K562 (cell line): Measurements from ENCODE around the gene ARSJ. TPM values are rescaled to one million over a fixed set of nuclear protein-coding genes. Genes with fewer than 3 reads are reported as not detected.
"Not testable (repeated sequence)": the region's sequence is repeated elsewhere in the genome, so short reads cannot be mapped to it uniquely, and the experiment has no call there.

Experiments
- ATAC-seq: fragments of 200-7000 bp; cut with Tn5 transposase; 3 replicates; pipeline ENCODE4 v1.9.1; 2020; ENCODE audit warnings: moderate library complexity
- BruUV-seq: library from RNA; stranded (reverse); fragments of 400-500 nt; replicated peaks from 2 replicates; lab custom pipeline; 2021; lab: Mats Ljungman, UMichigan
- CTCF ChIA-PET: fragments of 300-600 bp; formaldehyde crosslinking; extraction: SDS; loops from one replicate; lab custom pipeline; 2021; ENCODE audit warnings: low intra/inter-chr PET ratio; lab: Yijun Ruan, JAX
- POLR2A ChIA-PET: fragments of 300-600, 350-650 bp; sonication (Branson Sonifier 250); formaldehyde crosslinking; extraction: SDS; loops from one replicate; lab custom pipeline; 2021; ENCODE audit warnings: antibody characterized with exemption, inconsistent platforms; lab: Yijun Ruan, JAX
- DNase-seq, 4 experiments: peaks; one replicate each; pipeline versions ENCODE4 v3.0.0 to v3.0.0-alpha.2; 2011 to 2018; ENCODE audit warnings: low spot score in 3 of 4, mixed read lengths in 3 of 4; ENCODE audit errors: extremely low read depth in 1 of 4
- FAIRE-seq: peaks from 2 replicates; lab custom pipeline; 2011; peaks lifted over from hg19 to GRCh38; lab: Jason Lieb, UNC
- H2AFZ ChIP-seq: 2 replicates; pipeline ENCODE4 v1.6.0; 2011; ENCODE audit warnings: low read depth, low read length, control low read depth, inconsistent platforms
- H3K27ac ChIP-seq: fragments of 200-600 bp; 3 replicates; pipeline ENCODE4 v1.8.0; 2011; ENCODE audit warnings: low read depth, mild to moderate bottlenecking, control low read depth, inconsistent platforms, low read length, moderate library complexity, mixed read lengths; ENCODE audit errors: extremely low read depth
- H3K27me3 ChIP-seq, 2 experiments: fragments of 300-600 bp in 1 of 2; 2 replicates in 1 of 2; 3 replicates in 1 of 2; pipeline versions ENCODE4 v1.6.0 to v1.8.0; 2011; ENCODE audit warnings: inconsistent platforms in 2 of 2, low read length in 2 of 2, mild to moderate bottlenecking in 1 of 2, mixed read lengths in 1 of 2, moderate library complexity in 1 of 2; ENCODE audit not compliant: control insufficient read depth in 2 of 2, insufficient read depth in 2 of 2
- H3K36me3 ChIP-seq: fragments of 300-600 bp; 3 replicates; pipeline ENCODE4 v1.8.0; 2011; ENCODE audit warnings: mild to moderate bottlenecking, low read length, inconsistent platforms; ENCODE audit not compliant: control insufficient read depth, insufficient read depth
- H3K4me1 ChIP-seq, 2 experiments: fragments of 200-600 bp in 1 of 2; replicated peaks in 1 of 2; 2 replicates in 1 of 2; 3 replicates in 1 of 2; pipeline versions ENCODE4 v1.5.1 to v1.8.0; 2011; ENCODE audit warnings: inconsistent platforms in 2 of 2, low read length in 2 of 2, mild to moderate bottlenecking in 1 of 2, mixed read lengths in 1 of 2, moderate library complexity in 1 of 2; ENCODE audit not compliant: control insufficient read depth in 2 of 2, insufficient read depth in 2 of 2
- H3K4me2 ChIP-seq: 2 replicates; pipeline ENCODE4 v1.6.1; 2011; ENCODE audit warnings: low read length, control low read depth, inconsistent platforms, mixed read lengths; ENCODE audit not compliant: insufficient read depth
- H3K4me3 ChIP-seq: fragments of 200-600 bp; sonication (generic), shearing (Covaris generic); 2 replicates; pipeline ENCODE4 v1.5.1; 2016; ENCODE audit warnings: control low read depth, inconsistent platforms
- H3K79me2 ChIP-seq: fragments of 200-600 bp; 3 replicates; pipeline ENCODE4 v1.8.0; 2011; ENCODE audit warnings: low read length, inconsistent platforms; ENCODE audit not compliant: control insufficient read depth, insufficient read depth
- H3K9ac ChIP-seq, 2 experiments: 2 replicates each; pipeline versions ENCODE4 v1.6.0 to v1.6.1; 2011; ENCODE audit warnings: low read depth in 2 of 2, low read length in 2 of 2, control low read depth in 1 of 2, inconsistent platforms in 1 of 2, mild to moderate bottlenecking in 1 of 2, mixed read lengths in 1 of 2; ENCODE audit not compliant: insufficient read depth in 1 of 2
- H3K9me1 ChIP-seq: one replicate; pipeline ENCODE4 v1.6.0; 2011; ENCODE audit warnings: inconsistent platforms, mild to moderate bottlenecking, low read length, moderate library complexity; ENCODE audit not compliant: control insufficient read depth, insufficient read depth
- H3K9me3 ChIP-seq: replicated peaks from 2 replicates; pipeline ENCODE4 v1.5.1; 2011; ENCODE audit warnings: low read depth, low read length, inconsistent platforms; ENCODE audit not compliant: control insufficient read depth, insufficient read depth
- H4K20me1 ChIP-seq: replicated peaks from 2 replicates; pipeline ENCODE4 v1.6.1; 2011; ENCODE audit warnings: low read length, inconsistent platforms, mixed read lengths; ENCODE audit not compliant: control insufficient read depth, insufficient read depth
- ARHGAP35 ChIP-seq: fragments of 450-650 bp; IDR thresholded peaks from 2 replicates; pipeline ENCODE4 v1.6.1; 2018; ENCODE audit not compliant: partially characterized antibody
- CBX2 ChIP-seq: fragments of 200-600 bp; sonication (generic); IDR thresholded peaks from one replicate; pipeline ENCODE4 v1.6.1; 2012; ENCODE audit warnings: mild to moderate bottlenecking, low read length, inconsistent platforms; ENCODE audit not compliant: insufficient read depth, poor library complexity, severe bottlenecking
- HLTF ChIP-seq: fragments of 450-650 bp; IDR thresholded peaks from 2 replicates; pipeline ENCODE4 v1.6.1; 2016
- WGBS: fragments of 100-300 bp; shearing (Covaris generic); methylation state at CpG from one replicate; pipeline ENCODE4 v1.1.6; 2016; ENCODE audit warnings: low coverage, mixed read lengths; ENCODE audit not compliant: insufficient coverage; ENCODE audit errors: missing lambda C conversion rate; 5-methylcytosine and 5-hydroxymethylcytosine counted together
- in situ Hi-C: fragments of 300-500 bp; cut with MboI; formaldehyde crosslinking; loops from 4 replicates; pipeline ENCODE4 v1.15.0; 2018; ENCODE audit warnings: inconsistent platforms, mixed read lengths
- intact Hi-C: fragments of 100-400 bp; cut with micrococcal nuclease; formaldehyde crosslinking; loops from 2 replicates; pipeline ENCODE4 v1.14.2; 2022
- polyA plus RNA-seq, 8 experiments: library from polyadenylated mRNA; depleted of rRNA in 4 of 8; stranded (reverse) in 5 of 8; unstranded in 3 of 8; fragments of >200 nt; fragmentation: Nextera tagmentation in 2 of 8; fragmentation: Illumina TruSeq in 1 of 8; extraction: Ambion mirVana in 2 of 8; extraction: Trizol in 1 of 8; gene quantifications; 2 replicates each; pipeline versions ENCODE4 v1.2.1 to v1.2.3, GENCODE V29; 2011 to 2014; ENCODE audit warnings: inconsistent platforms in 1 of 8, missing spikeins in 1 of 8
- total RNA-seq, 7 experiments: library from RNA; depleted of rRNA in 6 of 7; stranded (reverse); fragments of >200 nt in 6 of 7; fragmentation: Illumina TruSeq in 2 of 7; extraction: Trizol in 2 of 7; gene quantifications; 2 replicates each; pipeline versions ENCODE4 v1.2.1 to v1.2.3, GENCODE V29; 2011 to 2021; ENCODE audit warnings: low replicate concordance in 1 of 7
- TF ChIP-seq, protein P1 (sequence below): fragments of 450-650 bp; formaldehyde crosslinking; conservative IDR thresholded peaks from 2 replicates; pipeline ENCODE4 v1.4.0; 2022; ENCODE audit warnings: mild to moderate bottlenecking, missing genetic modification characterization

The ARSJ gene
- total and polyA plus RNA-seq, 9 of the 15 experiments (the other 6 are each of a cell fraction or from before 2014, with no cell fraction given), result not detected

DNA sequence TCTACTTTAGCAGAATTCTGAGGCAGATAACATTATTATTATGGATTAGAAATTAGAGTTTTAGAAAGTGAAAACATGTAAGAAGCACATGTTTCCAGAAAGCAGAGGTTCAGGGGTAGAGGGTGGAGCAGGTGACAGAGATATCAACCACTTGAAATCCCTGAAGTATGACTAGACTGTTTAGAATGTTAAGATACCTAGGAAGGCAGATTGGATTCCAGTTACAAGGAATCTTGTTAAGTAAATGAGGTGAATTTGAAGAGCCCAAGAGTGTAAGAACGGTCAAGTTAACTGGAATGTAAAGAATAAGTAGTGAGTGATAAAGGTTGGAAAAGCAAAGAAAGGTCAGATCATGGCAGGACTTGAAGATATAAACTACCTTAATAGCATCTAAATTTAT lies 37.6 kb downstream of the ARSJ start (continued):
- TF ChIP-seq, protein P1, sequence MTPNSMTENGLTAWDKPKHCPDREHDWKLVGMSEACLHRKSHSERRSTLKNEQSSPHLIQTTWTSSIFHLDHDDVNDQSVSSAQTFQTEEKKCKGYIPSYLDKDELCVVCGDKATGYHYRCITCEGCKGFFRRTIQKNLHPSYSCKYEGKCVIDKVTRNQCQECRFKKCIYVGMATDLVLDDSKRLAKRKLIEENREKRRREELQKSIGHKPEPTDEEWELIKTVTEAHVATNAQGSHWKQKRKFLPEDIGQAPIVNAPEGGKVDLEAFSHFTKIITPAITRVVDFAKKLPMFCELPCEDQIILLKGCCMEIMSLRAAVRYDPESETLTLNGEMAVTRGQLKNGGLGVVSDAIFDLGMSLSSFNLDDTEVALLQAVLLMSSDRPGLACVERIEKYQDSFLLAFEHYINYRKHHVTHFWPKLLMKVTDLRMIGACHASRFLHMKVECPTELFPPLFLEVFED (CRISPR knock-in tag), result no peak

- H3K4me1 ChIP-seq, H3K27ac ChIP-seq, in situ Hi-C loops, ATAC-seq, CTCF ChIA-PET, H3K79me2 ChIP-seq, H3K36me3 ChIP-seq, H4K20me1 ChIP-seq, intact Hi-C loops, H3K27me3 ChIP-seq, POLR2A ChIA-PET, H2AFZ ChIP-seq, H3K4me3 ChIP-seq, BruUV-seq, FAIRE-seq, H3K9ac ChIP-seq, H3K4me2 ChIP-seq, H3K9me1 ChIP-seq, DNase-seq, H3K9me3 ChIP-seq: not testable (repeated sequence)
- 0% methylated on average over 2 of the region's 2 CpGs for WGBS
Measured at GRCh38 chr4:113940103-113940502, 39.3 kb downstream of the ARSJ start.

DNA sequence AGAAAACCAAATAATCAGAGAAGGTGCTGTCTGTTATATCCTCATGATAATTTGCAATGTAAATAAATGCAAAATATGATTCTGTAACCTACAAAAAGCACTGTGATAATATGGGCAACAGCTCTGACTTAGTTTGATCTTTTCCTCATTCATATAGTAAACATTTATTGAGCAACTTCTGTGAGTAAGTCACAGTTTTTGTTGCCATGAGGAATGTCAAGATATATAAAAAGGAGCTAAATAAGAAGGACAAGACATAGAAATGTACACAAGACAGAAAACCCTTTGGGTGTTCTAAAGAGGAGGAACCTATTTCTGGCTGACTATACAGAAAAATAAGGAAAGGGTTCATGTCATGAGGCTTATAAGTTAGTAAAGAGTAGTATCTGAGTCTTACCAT lies 44.3 kb downstream of the ARSJ start:
- Histone ChIP-seq H3K9me1 (no peaks in the 10 kb centered on the region), H3K27ac (no peak overlapping the region), H3K4me2 (no peak overlapping the region), H3K4me1 (no peaks in the 10 kb centered on the region), H2AFZ (no peak overlapping the region), H3K79me2 (no peaks in the 10 kb centered on the region), H3K9me3 (no peaks in the 10 kb centered on the region), H3K4me3 (no peak overlapping the region), H4K20me1 (no peaks in the 10 kb centered on the region), H3K36me3 (no peaks in the 10 kb centered on the region), H3K9ac (no peak overlapping the region), H3K27me3 (no peaks in the 10 kb centered on the region)
- ChIA-PET CTCF (no interaction called here), POLR2A (no interaction called here)
- no TSS peak for BruUV-seq
- intact Hi-C loops (no loop called here), in situ Hi-C loops (no loop called here)
- no peak for DNase-seq
- ATAC-seq, result no peak
- TF ChIP-seq CBX2 (no peak), HLTF (no peak), ARHGAP35 (no peak)
- FAIRE-seq, result no peak

DNA sequence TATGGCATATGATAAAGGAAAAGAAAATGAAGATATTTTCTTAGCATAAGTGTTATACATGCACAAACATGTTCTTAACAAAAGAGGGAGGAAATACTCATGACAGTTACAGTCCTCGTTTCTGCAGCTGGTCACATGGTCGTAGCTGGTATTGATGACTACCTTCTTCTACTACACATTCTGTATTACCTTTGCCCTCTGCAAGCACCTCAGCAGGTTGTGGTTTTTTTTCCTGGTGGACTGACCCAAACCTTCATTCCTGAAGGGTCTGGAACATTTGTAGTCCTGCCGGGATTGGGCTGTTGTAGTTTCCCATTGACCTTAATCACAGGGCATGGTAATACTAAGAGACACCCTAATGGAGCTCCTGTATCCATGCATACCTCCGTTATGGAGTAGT lies 54.7 kb downstream of the ARSJ start:
- FAIRE-seq, H3K4me3 ChIP-seq, H3K27me3 ChIP-seq, H3K4me2 ChIP-seq, H3K4me1 ChIP-seq, H3K36me3 ChIP-seq, BruUV-seq, H3K9me1 ChIP-seq, POLR2A ChIA-PET, ATAC-seq, in situ Hi-C loops, DNase-seq, intact Hi-C loops, H3K27ac ChIP-seq, CTCF ChIA-PET, H3K9ac ChIP-seq, H3K9me3 ChIP-seq, H2AFZ ChIP-seq, H4K20me1 ChIP-seq, H3K79me2 ChIP-seq: not testable (repeated sequence)
- 0% methylated on average over 4 of the region's 4 CpGs for WGBS
